Heart left ventricle (tissue), 13 donors: ENCODE measurements around the gene TTYH1.

Source experiments
- POLR2A ChIP-seq, 2 donors: fragments of 450-650 bp; IDR thresholded peaks; one replicate each; pipeline ENCODE4 v1.6.1; 2017; ENCODE audit warnings: antibody characterized with exemption in 2 of 2, mild to moderate bottlenecking in 2 of 2, moderate library complexity in 2 of 2
- TF ChIP-seq, protein P1 (sequence below), 12 donors: fragments of 200-600 bp; sonication (generic) in 4 of 12; IDR thresholded peaks; one replicate each; pipeline versions ENCODE4 v1.5.0 to v1.8.0; 2018 to 2022; ENCODE audit warnings: antibody characterized with exemption in 12 of 12, mild to moderate bottlenecking in 5 of 12
- donor health status: ischemic (EF 13 %, LVEDD 7.1; RV severe dilation, severe dysfunction).
- donor health status: DM: no; HTN: yes; CAD: no.
- donor health status: DM: no; HTN: no; CAD: no.
- donor health status: ischemic (EF 25% LVEDD 6.9; RV normal size, moderate dysfunction).
- donor health status: ischemic (EF 25% LVEDD 5.7; RV mildly dilated, moderate dysfunction).
- donor health status: ischemic (EF 35%, LVEDD 5.7; RV mildly dilated, moderate dysfunction).
- donor health status: nonischemic (EF 11% LVEDD 7.7; RV severe dilation, severe dysfunction).
- donor health status: DM: yes; HTN: yes; CAD: no.
- donor health status: PGD.
- donor health status: ischemic (EF 29% LVEDD 5.4; RV normal size, mild dysfunction).
- donor health status: nonischemic (EF 23%, LVEDD 6.1; RV moderate dilation, normal function).

DNA sequence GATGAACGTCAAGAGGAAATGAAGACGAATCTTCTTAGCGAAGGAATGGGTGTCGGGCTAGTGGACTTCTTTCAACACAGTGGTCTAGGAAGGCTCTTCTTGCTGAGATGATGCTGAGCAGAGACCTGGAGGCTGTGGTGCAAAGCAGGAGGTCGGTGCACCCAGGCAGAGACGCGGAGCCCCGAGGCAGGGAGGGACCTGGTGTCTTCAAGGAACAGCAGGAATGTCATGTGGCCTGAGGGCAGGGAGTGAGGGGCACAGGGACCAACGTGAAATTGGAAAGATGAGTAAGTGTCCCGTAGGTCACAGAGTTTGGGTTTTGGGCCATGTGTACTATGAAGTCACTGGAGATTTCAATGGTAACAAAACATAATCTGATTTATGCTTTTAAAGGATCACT is 69.2 kb downstream of the TTYH1 start:
- no peak for TF ChIP-seq POLR2A (IDR thresholded peaks at IDR 0.05)
- TF ChIP-seq, protein P1, sequence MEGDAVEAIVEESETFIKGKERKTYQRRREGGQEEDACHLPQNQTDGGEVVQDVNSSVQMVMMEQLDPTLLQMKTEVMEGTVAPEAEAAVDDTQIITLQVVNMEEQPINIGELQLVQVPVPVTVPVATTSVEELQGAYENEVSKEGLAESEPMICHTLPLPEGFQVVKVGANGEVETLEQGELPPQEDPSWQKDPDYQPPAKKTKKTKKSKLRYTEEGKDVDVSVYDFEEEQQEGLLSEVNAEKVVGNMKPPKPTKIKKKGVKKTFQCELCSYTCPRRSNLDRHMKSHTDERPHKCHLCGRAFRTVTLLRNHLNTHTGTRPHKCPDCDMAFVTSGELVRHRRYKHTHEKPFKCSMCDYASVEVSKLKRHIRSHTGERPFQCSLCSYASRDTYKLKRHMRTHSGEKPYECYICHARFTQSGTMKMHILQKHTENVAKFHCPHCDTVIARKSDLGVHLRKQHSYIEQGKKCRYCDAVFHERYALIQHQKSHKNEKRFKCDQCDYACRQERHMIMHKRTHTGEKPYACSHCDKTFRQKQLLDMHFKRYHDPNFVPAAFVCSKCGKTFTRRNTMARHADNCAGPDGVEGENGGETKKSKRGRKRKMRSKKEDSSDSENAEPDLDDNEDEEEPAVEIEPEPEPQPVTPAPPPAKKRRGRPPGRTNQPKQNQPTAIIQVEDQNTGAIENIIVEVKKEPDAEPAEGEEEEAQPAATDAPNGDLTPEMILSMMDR (IDR thresholded peaks at IDR 0.05), result no peak
